Peyer's patch (tissue), 4 donors: ENCODE measurements around the gene TNFAIP3.

Experiments used
- POLR2A ChIP-seq, 2 donors: fragments of 450-650 bp; IDR thresholded peaks; one replicate each; pipeline ENCODE4 v1.5.1; 2017; ENCODE audit warnings: antibody characterized with exemption in 2 of 2, mild to moderate bottlenecking in 2 of 2, moderate library complexity in 2 of 2
- TF ChIP-seq, protein P1 (sequence below), 6 experiments: fragments of 450-650 bp in 4 of 6; fragments of 200-600 bp in 2 of 6; sonication (generic) in 1 of 6; IDR thresholded peaks; one replicate each; pipeline ENCODE4 v1.5.1; 2017 to 2019; ENCODE audit warnings: antibody characterized with exemption in 6 of 6, mild to moderate bottlenecking in 3 of 6, moderate library complexity in 1 of 6

DNA sequence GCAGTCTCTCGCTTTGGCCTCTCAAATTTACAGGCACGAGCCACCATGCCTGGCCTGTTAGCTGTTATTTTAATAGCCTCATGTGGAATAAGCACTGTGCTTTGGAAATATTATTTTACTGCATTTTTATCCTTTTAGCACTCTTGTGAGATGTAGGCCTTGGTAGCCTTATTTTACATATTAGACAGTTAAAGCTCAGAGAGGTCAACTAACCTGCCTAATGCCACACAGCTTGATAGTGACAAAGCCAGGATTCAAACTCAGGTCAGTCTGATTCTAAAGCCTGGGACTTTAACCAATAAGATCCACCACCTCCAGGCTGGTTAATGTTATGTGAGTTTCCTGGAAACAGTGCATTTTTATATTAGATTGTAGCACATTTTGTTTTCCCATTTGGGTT lies 9.5 kb downstream of the TNFAIP3 start:
- TF ChIP-seq, protein P1, sequence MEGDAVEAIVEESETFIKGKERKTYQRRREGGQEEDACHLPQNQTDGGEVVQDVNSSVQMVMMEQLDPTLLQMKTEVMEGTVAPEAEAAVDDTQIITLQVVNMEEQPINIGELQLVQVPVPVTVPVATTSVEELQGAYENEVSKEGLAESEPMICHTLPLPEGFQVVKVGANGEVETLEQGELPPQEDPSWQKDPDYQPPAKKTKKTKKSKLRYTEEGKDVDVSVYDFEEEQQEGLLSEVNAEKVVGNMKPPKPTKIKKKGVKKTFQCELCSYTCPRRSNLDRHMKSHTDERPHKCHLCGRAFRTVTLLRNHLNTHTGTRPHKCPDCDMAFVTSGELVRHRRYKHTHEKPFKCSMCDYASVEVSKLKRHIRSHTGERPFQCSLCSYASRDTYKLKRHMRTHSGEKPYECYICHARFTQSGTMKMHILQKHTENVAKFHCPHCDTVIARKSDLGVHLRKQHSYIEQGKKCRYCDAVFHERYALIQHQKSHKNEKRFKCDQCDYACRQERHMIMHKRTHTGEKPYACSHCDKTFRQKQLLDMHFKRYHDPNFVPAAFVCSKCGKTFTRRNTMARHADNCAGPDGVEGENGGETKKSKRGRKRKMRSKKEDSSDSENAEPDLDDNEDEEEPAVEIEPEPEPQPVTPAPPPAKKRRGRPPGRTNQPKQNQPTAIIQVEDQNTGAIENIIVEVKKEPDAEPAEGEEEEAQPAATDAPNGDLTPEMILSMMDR (IDR thresholded peaks at IDR 0.05) = no peak
- no peak for TF ChIP-seq POLR2A (IDR thresholded peaks at IDR 0.05)
